Ishikawa (cell line): ENCODE data around the gene MVK.

Experiments
- CEBPB ChIP-seq: IDR thresholded peaks from 2 replicates; pipeline ENCODE4 v1.6.1; 2012
- CREB1 ChIP-seq: IDR thresholded peaks from 2 replicates; pipeline ENCODE4 v1.6.1; 2012; ENCODE audit warnings: low read depth
- EGR1 ChIP-seq: IDR thresholded peaks from 2 replicates; pipeline ENCODE4 v1.6.1; 2012
- EP300 ChIP-seq: IDR thresholded peaks from 2 replicates; pipeline ENCODE4 v1.6.1; 2012; ENCODE audit warnings: borderline replicate concordance
- FOXM1 ChIP-seq: IDR thresholded peaks from 2 replicates; pipeline ENCODE4 v1.6.1; 2012; ENCODE audit warnings: low read depth, borderline replicate concordance
- MAX ChIP-seq: IDR thresholded peaks from 2 replicates; pipeline ENCODE4 v1.6.1; 2012
- NFIC ChIP-seq: IDR thresholded peaks from 2 replicates; pipeline ENCODE4 v1.6.1; 2012
- RAD21 ChIP-seq: IDR thresholded peaks from 2 replicates; pipeline ENCODE4 v1.6.1; 2012; ENCODE audit warnings: low read depth
- REST ChIP-seq: IDR thresholded peaks from 2 replicates; pipeline ENCODE4 v1.6.1; 2012; ENCODE audit warnings: low read depth, mild to moderate bottlenecking
- TAF1 ChIP-seq: IDR thresholded peaks from 2 replicates; pipeline ENCODE4 v1.6.1; 2012; ENCODE audit warnings: low read depth, mild to moderate bottlenecking
- USF1 ChIP-seq: IDR thresholded peaks from 2 replicates; pipeline ENCODE4 v1.6.1; 2012
- YY1 ChIP-seq: IDR thresholded peaks from 2 replicates; pipeline ENCODE4 v1.6.1; 2012; ENCODE audit warnings: low read depth
- ZBTB7A ChIP-seq: IDR thresholded peaks from 2 replicates; pipeline ENCODE4 v1.6.1; 2012; ENCODE audit warnings: low read depth

- TF ChIP-seq FOXM1 (no peak), EP300 (no peak), ZBTB7A (no peak), RAD21 (no peak), YY1 (no peak), CREB1 (no peak), EGR1 (no peak), REST (no peak), USF1 (no peak), TAF1 (no peak), MAX (no peak), NFIC (no peak), CEBPB (no peak)
Observed at GRCh38 chr12:109596418-109597244, 23.0 kb downstream of the MVK start.
